GM12878 (cell line): ENCODE data around the gene PNRC1. TPM values are rescaled to one million over a fixed set of nuclear protein-coding genes. Genes with fewer than 3 reads are reported as not detected.

Source experiments
- ATAC-seq: fragments of 200-7000 bp; cut with Tn5 transposase; 3 replicates; pipeline ENCODE4 v1.9.1; 2020; ENCODE audit warnings: mild to moderate bottlenecking, moderate library complexity
- BruUV-seq: library from RNA; stranded (reverse); fragments of 400-500 nt; replicated peaks from 2 replicates; lab custom pipeline; 2021; lab: Mats Ljungman, UMichigan
- CTCF ChIA-PET: fragments of 300-600 bp; sonication (Branson Sonifier 250); formaldehyde crosslinking; extraction: SDS; loops from one replicate; lab custom pipeline; 2021; ENCODE audit warnings: inconsistent platforms; lab: Yijun Ruan, JAX
- POLR2A ChIA-PET: fragments of 350-600 bp; formaldehyde crosslinking; extraction: SDS; loops from one replicate; lab custom pipeline; 2021; ENCODE audit warnings: inconsistent platforms; lab: Charles Lee
- RAD21 ChIA-PET: fragments of 300-600 bp; sonication (Branson Sonifier 250); formaldehyde crosslinking; loops from one replicate; lab custom pipeline; 2023; ENCODE audit warnings: antibody characterized with exemption; ENCODE audit not compliant: unreplicated experiment; lab: Charles Lee
- SMC1A ChIA-PET: fragments of 300-600 bp; sonication (Branson Sonifier 250); formaldehyde crosslinking; loops from one replicate; lab custom pipeline; 2023; ENCODE audit not compliant: unreplicated experiment, uncharacterized antibody; lab: Charles Lee
- DNase-seq: peaks from one replicate; pipeline ENCODE4 v3.0.0-alpha.2; 2011; ENCODE audit warnings: low read depth, low spot score
- FAIRE-seq: peaks from 3 replicates; lab custom pipeline; 2011; peaks lifted over from hg19 to GRCh38; lab: Jason Lieb, UNC
- H2AFZ ChIP-seq: 2 replicates; pipeline ENCODE4 v1.6.0; 2011; ENCODE audit warnings: low read depth, low read length, control low read depth; ENCODE audit not compliant: control insufficient read depth
- H3K27ac ChIP-seq: 2 replicates; pipeline ENCODE4 v1.5.1; 2011; ENCODE audit warnings: control low read depth; ENCODE audit not compliant: control insufficient read depth, insufficient read depth
- H3K27me3 ChIP-seq, 2 experiments: replicated peaks in 1 of 2; 2 replicates each; pipeline versions ENCODE4 v1.6.0 to v1.6.1; 2011; ENCODE audit warnings: low read length in 1 of 2; ENCODE audit not compliant: control insufficient read depth in 2 of 2, insufficient read depth in 2 of 2
- H3K36me3 ChIP-seq, 2 experiments: 2 replicates each; pipeline ENCODE4 v1.5.1; 2011; ENCODE audit warnings: low read length in 1 of 2; ENCODE audit not compliant: control insufficient read depth in 2 of 2, insufficient read depth in 2 of 2
- H3K4me1 ChIP-seq: 2 replicates; pipeline ENCODE4 v1.6.1; 2011; ENCODE audit warnings: mild to moderate bottlenecking, low read length, moderate library complexity, mixed read lengths; ENCODE audit not compliant: control insufficient read depth, insufficient read depth
- H3K4me2 ChIP-seq: 2 replicates; pipeline ENCODE4 v1.6.0; 2011; ENCODE audit warnings: control low read depth; ENCODE audit not compliant: control insufficient read depth, insufficient read depth
- H3K4me3 ChIP-seq: fragments of 200-600 bp; sonication (generic); 2 replicates; pipeline ENCODE4 v1.5.1; 2016
- H3K79me2 ChIP-seq: 2 replicates; pipeline ENCODE4 v1.6.0; 2011; ENCODE audit warnings: low read length; ENCODE audit not compliant: control insufficient read depth, insufficient read depth
- H3K9ac ChIP-seq: 2 replicates; pipeline ENCODE4 v1.8.0; 2011; ENCODE audit warnings: low read length, control low read depth, mixed read lengths; ENCODE audit not compliant: control insufficient read depth, insufficient read depth
- H3K9me3 ChIP-seq: replicated peaks from 3 replicates; pipeline ENCODE4 v1.5.1; 2011; ENCODE audit warnings: mild to moderate bottlenecking, low read length; ENCODE audit not compliant: control insufficient read depth, insufficient read depth
- H4K20me1 ChIP-seq: 2 replicates; pipeline ENCODE4 v1.6.0; 2011; ENCODE audit not compliant: control insufficient read depth, insufficient read depth
- BCL11A ChIP-seq: IDR thresholded peaks from 2 replicates; pipeline ENCODE4 v1.6.1; 2011; ENCODE audit warnings: low read depth, low read length
- CBFB ChIP-seq: IDR thresholded peaks from 2 replicates; pipeline ENCODE4 v1.6.1; 2016; ENCODE audit warnings: antibody characterized with exemption, low read depth
- CBX3 ChIP-seq: fragments of 200-600 bp; sonication (generic); IDR thresholded peaks from 2 replicates; pipeline ENCODE4 v1.6.1; 2016; ENCODE audit warnings: low read depth, borderline replicate concordance
- CHD2 ChIP-seq: IDR thresholded peaks from 2 replicates; pipeline ENCODE4 v1.6.1; 2011; ENCODE audit warnings: low read depth, low read length, improper control_type of control experiment, borderline replicate concordance
- CREM ChIP-seq: IDR thresholded peaks from 2 replicates; pipeline ENCODE4 v1.6.1; 2014; ENCODE audit warnings: antibody characterized with exemption, low read depth
- E4F1 ChIP-seq: fragments of 450-650 bp; IDR thresholded peaks from 2 replicates; pipeline ENCODE4 v1.6.1; 2018; ENCODE audit warnings: borderline replicate concordance, mild to moderate bottlenecking; ENCODE audit not compliant: partially characterized antibody
- IRF3 ChIP-seq: fragments of 450-650 bp; IDR thresholded peaks from 2 replicates; pipeline ENCODE4 v1.6.1; 2014; ENCODE audit warnings: mild to moderate bottlenecking
- KDM1A ChIP-seq: fragments of 200-600 bp; sonication (generic); IDR thresholded peaks from 2 replicates; pipeline ENCODE4 v1.6.1; 2016; ENCODE audit warnings: borderline replicate concordance
- NFYB ChIP-seq: IDR thresholded peaks from 2 replicates; pipeline ENCODE4 v1.6.1; 2011; ENCODE audit warnings: low read depth, mild to moderate bottlenecking, low read length, improper control_type of control experiment, moderate library complexity; ENCODE audit not compliant: insufficient read depth
- PML ChIP-seq: IDR thresholded peaks from 2 replicates; pipeline ENCODE4 v1.6.1; 2012; ENCODE audit warnings: low read length, inconsistent platforms
- POLR2AphosphoS5 ChIP-seq: IDR thresholded peaks from 2 replicates; pipeline ENCODE4 v1.6.1; 2011; ENCODE audit warnings: mild to moderate bottlenecking, low read length, inconsistent platforms
- RB1 ChIP-seq: fragments of 450-650 bp; formaldehyde crosslinking; IDR thresholded peaks from 2 replicates; pipeline ENCODE4 v1.6.1; 2017; ENCODE audit warnings: mild to moderate bottlenecking, borderline replicate concordance
- RUNX3 ChIP-seq: IDR thresholded peaks from 2 replicates; pipeline ENCODE4 v1.6.1; 2012; ENCODE audit warnings: low read length, inconsistent platforms
- TAF1 ChIP-seq: IDR thresholded peaks from 2 replicates; pipeline ENCODE4 v1.6.1; 2011; ENCODE audit warnings: mild to moderate bottlenecking, low read depth, low read length, borderline replicate concordance
- ZSCAN29 ChIP-seq: fragments of 450-650 bp; IDR thresholded peaks from 2 replicates; pipeline ENCODE4 v1.6.1; 2017; ENCODE audit warnings: mild to moderate bottlenecking, moderate library complexity
- WGBS: methylation state at CpG from one replicate; pipeline ENCODE4 v1.1.6; 2016; ENCODE audit warnings: low lambda C conversion rate; ENCODE audit not compliant: insufficient replicate concordance, insufficient coverage; ENCODE audit errors: missing lambda C conversion rate; 5-methylcytosine and 5-hydroxymethylcytosine counted together
- in situ Hi-C: fragments of 300-500 bp; cut with MboI; formaldehyde crosslinking; loops from 9 replicates; pipeline ENCODE4 v1.14.3; 2018; ENCODE audit warnings: mixed read lengths
- intact Hi-C: fragments of 100-400 bp; cut with micrococcal nuclease; formaldehyde crosslinking; loops from one replicate; pipeline ENCODE4 v1.14.2; 2022; ENCODE audit not compliant: unreplicated experiment
- polyA plus RNA-seq, 11 experiments: library from polyadenylated mRNA; depleted of rRNA in 4 of 11; unstranded in 6 of 11; stranded (reverse) in 5 of 11; fragments of >200 nt; fragmentation: Nextera tagmentation in 4 of 11; fragmentation: Illumina TruSeq in 1 of 11; extraction: Ambion mirVana in 4 of 11; extraction: Trizol in 1 of 11; gene quantifications; 1 replicate in 1 of 11; 2 replicates in 10 of 11; pipeline versions ENCODE4 v1.2.1 to v1.2.3, GENCODE V29; 2011 to 2016; ENCODE audit warnings: inconsistent platforms in 2 of 11, missing spikeins in 2 of 11, low read depth in 1 of 11
- total RNA-seq, 4 experiments: library from RNA; depleted of rRNA in 3 of 4; stranded (reverse); fragments of >200 nt in 3 of 4; fragmentation: Illumina TruSeq in 1 of 4; extraction: Trizol in 1 of 4; gene quantifications; 2 replicates each; pipeline versions ENCODE4 v1.2.1 to v1.2.3, GENCODE V29; 2013 to 2021
- TF ChIP-seq, protein P1 (sequence below): IDR thresholded peaks from 2 replicates; pipeline ENCODE4 v1.6.1; 2012; ENCODE audit warnings: low read depth, low read length, improper control_type of control experiment
- TF ChIP-seq, protein P2 (sequence below): IDR thresholded peaks from 2 replicates; pipeline ENCODE4 v1.6.1; 2011; ENCODE audit warnings: borderline replicate concordance, low read depth, mild to moderate bottlenecking, moderate library complexity, mixed read lengths, low read length; ENCODE audit not compliant: insufficient read depth; ENCODE audit errors: extremely low read length

The PNRC1 gene
- total and polyA plus RNA-seq, 10 of the 15 experiments (the other 5 are each of a cell fraction or from before 2014, with no cell fraction given), result 7.6 to 66.0 (median 33.1) TPM

DNA sequence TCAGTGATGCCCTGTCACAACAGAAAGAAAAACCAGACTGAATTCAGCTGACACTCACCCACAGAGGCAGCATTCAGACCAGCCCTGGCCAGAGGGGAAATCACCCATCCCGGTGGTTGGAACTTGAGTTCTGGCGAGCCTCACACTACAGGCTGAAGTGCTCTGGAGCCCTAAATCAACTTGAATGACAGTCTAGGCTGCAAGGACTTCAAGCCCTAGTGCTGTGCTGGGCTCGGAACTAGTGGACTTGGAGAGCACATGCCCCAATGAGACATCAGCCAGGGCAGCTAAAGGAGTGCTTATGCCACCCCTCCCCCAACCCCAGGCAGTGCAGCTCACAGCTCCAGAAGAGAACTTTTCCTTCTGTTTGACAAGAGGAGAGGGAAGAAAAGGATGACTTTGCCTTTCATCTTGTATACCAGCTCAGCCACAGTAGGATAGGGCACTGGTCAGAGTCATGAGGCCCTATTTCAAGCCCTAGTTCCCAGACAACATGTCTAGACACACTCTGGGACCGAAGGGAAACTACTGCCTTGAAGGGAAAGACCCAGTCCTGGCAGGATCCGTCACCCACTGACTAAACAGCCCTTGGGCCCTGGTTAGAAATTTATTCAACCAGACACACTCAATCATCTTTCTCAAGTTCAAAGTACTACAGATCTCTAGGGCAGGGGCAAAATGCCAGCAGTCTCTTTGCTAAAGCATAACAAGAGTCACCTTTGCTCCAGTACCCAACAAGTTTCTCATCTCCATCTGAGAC is 43.2 kb upstream of the PNRC1 start:
- H3K4me3 ChIP-seq, result no peak overlapping the region
- H3K4me1 ChIP-seq, result no peaks in the 10 kb centered on the region
- ATAC-seq (no peak), DNase-seq (no peak), FAIRE-seq (no peak)
- POLR2A ChIA-PET, result no interaction called here
- in situ Hi-C loops (no loop called here), intact Hi-C loops (no loop called here)
- no peak overlapping the region for H3K9ac ChIP-seq
- 25% methylated on average over 5 of the region's 5 CpGs for WGBS
- H3K4me2 ChIP-seq, result no peak overlapping the region
- no peaks in the 10 kb centered on the region for H3K36me3 ChIP-seq
- H3K27ac ChIP-seq, result no peak overlapping the region
- H2AFZ ChIP-seq, result no peak overlapping the region
- H3K27me3 ChIP-seq, result no peaks in the 10 kb centered on the region
- H3K9me3 ChIP-seq, result peaks cover 1% of the 10 kb centered on the region; the same call in 1 of the 3 replicates
- CTCF ChIA-PET, result no interaction called here
- RAD21 ChIA-PET, result no interaction called here
- H4K20me1 ChIP-seq, result no peaks in the 10 kb centered on the region
- H3K79me2 ChIP-seq, result no peaks in the 10 kb centered on the region
- SMC1A ChIA-PET, result no interaction called here
- BruUV-seq, result no TSS peak
- TF ChIP-seq RUNX3, result no peak
- TF ChIP-seq, protein P1, sequence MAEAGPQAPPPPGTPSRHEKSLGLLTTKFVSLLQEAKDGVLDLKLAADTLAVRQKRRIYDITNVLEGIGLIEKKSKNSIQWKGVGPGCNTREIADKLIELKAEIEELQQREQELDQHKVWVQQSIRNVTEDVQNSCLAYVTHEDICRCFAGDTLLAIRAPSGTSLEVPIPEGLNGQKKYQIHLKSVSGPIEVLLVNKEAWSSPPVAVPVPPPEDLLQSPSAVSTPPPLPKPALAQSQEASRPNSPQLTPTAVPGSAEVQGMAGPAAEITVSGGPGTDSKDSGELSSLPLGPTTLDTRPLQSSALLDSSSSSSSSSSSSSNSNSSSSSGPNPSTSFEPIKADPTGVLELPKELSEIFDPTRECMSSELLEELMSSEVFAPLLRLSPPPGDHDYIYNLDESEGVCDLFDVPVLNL, result no peak
- TF ChIP-seq PML, result no peak
- TF ChIP-seq TAF1, result no peak
- no peak for TF ChIP-seq IRF3
- TF ChIP-seq KDM1A, result no peak
- no peak for TF ChIP-seq CHD2
- TF ChIP-seq, protein P2, sequence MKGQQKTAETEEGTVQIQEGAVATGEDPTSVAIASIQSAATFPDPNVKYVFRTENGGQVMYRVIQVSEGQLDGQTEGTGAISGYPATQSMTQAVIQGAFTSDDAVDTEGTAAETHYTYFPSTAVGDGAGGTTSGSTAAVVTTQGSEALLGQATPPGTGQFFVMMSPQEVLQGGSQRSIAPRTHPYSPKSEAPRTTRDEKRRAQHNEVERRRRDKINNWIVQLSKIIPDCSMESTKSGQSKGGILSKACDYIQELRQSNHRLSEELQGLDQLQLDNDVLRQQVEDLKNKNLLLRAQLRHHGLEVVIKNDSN, result no peak
- TF ChIP-seq RB1, result no peak
- no peak for TF ChIP-seq BCL11A
- no peak for TF ChIP-seq CREM
- TF ChIP-seq CBFB, result no peak
- TF ChIP-seq E4F1, result no peak
- no peak for TF ChIP-seq CBX3
- no peak for TF ChIP-seq POLR2AphosphoS5
- no peak for TF ChIP-seq ZSCAN29
- no peak for TF ChIP-seq NFYB
